Activated CD8-positive, alpha-beta T cell treated with anti-CD3 and anti-CD28 coated beads for 36 hours (primary cell): ENCODE results near the gene BIRC6. TPM values are rescaled to one million over a fixed set of nuclear protein-coding genes. Genes with fewer than 3 reads are reported as not detected.
A peak's percentile ranks its signal among the peaks of the same experiment; 100 is the strongest.
"Not testable (repeated sequence)": the region's sequence is repeated elsewhere in the genome, so short reads cannot be mapped to it uniquely, and the experiment has no call there.

Experiments
- ATAC-seq: fragments of 200-7000 bp; cut with Tn5 transposase; one replicate; pipeline ENCODE4 v1.10.0; 2021; ENCODE audit warnings: mild to moderate bottlenecking, moderate library complexity
- CTCF ChIA-PET: fragments of 350-600 bp; sonication (Branson Sonifier 250); formaldehyde crosslinking; loops from one replicate; lab custom pipeline; 2021; ENCODE audit warnings: antibody characterized with exemption; lab: Charles Lee
- POLR2A ChIA-PET: fragments of 350-600 bp; sonication (Branson Sonifier 250); formaldehyde crosslinking; loops from one replicate; lab custom pipeline; 2021; ENCODE audit warnings: antibody characterized with exemption; lab: Charles Lee
- DNase-seq: peaks from one replicate; pipeline ENCODE4 v3.0.0-alpha.2; 2020
- H3K27ac Mint-ChIP-seq: one replicate; pipeline ENCODE4 v1.8.0; 2021; ENCODE audit warnings: mild to moderate bottlenecking, mixed read lengths
- H3K27me3 Mint-ChIP-seq: one replicate; pipeline ENCODE4 v1.8.0; 2021; ENCODE audit warnings: mixed read lengths
- H3K36me3 Mint-ChIP-seq: one replicate; pipeline ENCODE4 v1.8.0; 2021; ENCODE audit warnings: low read depth, mixed read lengths
- H3K4me1 Mint-ChIP-seq: one replicate; pipeline ENCODE4 v1.8.0; 2021; ENCODE audit warnings: low read depth, mixed read lengths
- H3K4me3 Mint-ChIP-seq: one replicate; pipeline ENCODE4 v1.8.0; 2021; ENCODE audit warnings: mild to moderate bottlenecking, moderate library complexity, mixed read lengths
- H3K9me3 Mint-ChIP-seq: one replicate; pipeline ENCODE4 v1.8.0; 2021; ENCODE audit warnings: mixed read lengths
- CTCF ChIP-seq: fragments of 200-600 bp; IDR thresholded peaks from one replicate; pipeline ENCODE4 v1.8.0; 2022; ENCODE audit warnings: antibody characterized with exemption, mild to moderate bottlenecking
- intact Hi-C: fragments of 100-400 bp; cut with micrococcal nuclease; formaldehyde crosslinking; loops from one replicate; pipeline ENCODE4 v1.10.0; 2022
- total RNA-seq, 2 experiments: library from RNA; stranded (reverse); gene quantifications; one replicate each; pipeline ENCODE4 v1.2.3, GENCODE V29; 2021

Gene BIRC6
- total RNA-seq = 10 to 100 TPM; 68.8 to 69.6 TPM

- peak; percentile 93 for ATAC-seq
- Mint-ChIP-seq H3K4me3 (peak within 1 kb of the TSS; percentile 83), H3K27me3 (no peaks in the 10 kb centered on the region), H3K27ac (peak within 1 kb of the TSS; percentile 95), H3K36me3 (peaks cover 27% of the 10 kb centered on the region), H3K9me3 (peaks cover 4% of the 10 kb centered on the region), H3K4me1 (peaks cover 32% of the 10 kb centered on the region)
- TF ChIP-seq CTCF = no peak
- intact Hi-C loops = no loop called here
- CTCF ChIA-PET = no interaction called here
- POLR2A ChIA-PET = interaction anchor here (1.0 to 1.3 kb wide), 2 partner anchors 11 to 16 kb away, joined by 3 to 4 read pairs; no protein-coding TSS in a partner anchor
- peak; percentile 97 for DNase-seq
Measured at GRCh38 chr2:32356681-32357317, at the start of gene BIRC6. Gene BIRC6, plus strand, starts transcription at chr2:32357023. Its CDS starts 139 bp downstream, at chr2:32357162.

- no peak for DNase-seq
- H3K4me3 Mint-ChIP-seq = no peak overlapping the region
- intact Hi-C loops = no loop called here
- ChIA-PET CTCF (no interaction called here), POLR2A (no interaction called here)
- H3K27me3 Mint-ChIP-seq = no peaks in the 10 kb centered on the region
- peaks cover 4% of the 10 kb centered on the region for H3K36me3 Mint-ChIP-seq
- no peak overlapping the region for H3K27ac Mint-ChIP-seq
- no peak for TF ChIP-seq CTCF
- ATAC-seq = no peak
- H3K9me3 Mint-ChIP-seq = no peaks in the 10 kb centered on the region
- no peaks in the 10 kb centered on the region for H3K4me1 Mint-ChIP-seq
Measured at GRCh38 chr2:32310577-32310976, 46.2 kb upstream of the BIRC6 start.

GRCh38 chr2:32314886-32315285, 41.9 kb upstream of the BIRC6 start:
- no peaks in the 10 kb centered on the region for H3K9me3 Mint-ChIP-seq
- ChIA-PET POLR2A (no interaction called here), CTCF (no interaction called here)
- H3K4me3 Mint-ChIP-seq = no peak overlapping the region
- H3K4me1 Mint-ChIP-seq = no peaks in the 10 kb centered on the region
- no peak for TF ChIP-seq CTCF
- no peaks in the 10 kb centered on the region for H3K27me3 Mint-ChIP-seq
- no peak for DNase-seq
- intact Hi-C loops = no loop called here
- H3K36me3 Mint-ChIP-seq = peaks cover 4% of the 10 kb centered on the region
- H3K27ac Mint-ChIP-seq = no peak overlapping the region
- no peak for ATAC-seq

- CTCF ChIA-PET, H3K27me3 Mint-ChIP-seq, H3K27ac Mint-ChIP-seq, POLR2A ChIA-PET, H3K9me3 Mint-ChIP-seq, DNase-seq, H3K4me3 Mint-ChIP-seq, ATAC-seq, H3K36me3 Mint-ChIP-seq, H3K4me1 Mint-ChIP-seq, intact Hi-C loops: not testable (repeated sequence)
Measured at GRCh38 chr2:32328679-32329078, 28.1 kb upstream of the BIRC6 start.

- intact Hi-C loops, ATAC-seq, H3K27ac Mint-ChIP-seq, H3K27me3 Mint-ChIP-seq, H3K4me1 Mint-ChIP-seq, DNase-seq, H3K4me3 Mint-ChIP-seq, H3K9me3 Mint-ChIP-seq, CTCF ChIA-PET, POLR2A ChIA-PET, H3K36me3 Mint-ChIP-seq: not testable (repeated sequence)
Measured at GRCh38 chr2:32329180-32329980, 27.4 kb upstream of the BIRC6 start.

GRCh38 chr2:32330136-32330535, 26.7 kb upstream of the BIRC6 start:
- Mint-ChIP-seq H3K9me3 (no peaks in the 10 kb centered on the region), H3K4me3 (no peak overlapping the region), H3K4me1 (no peaks in the 10 kb centered on the region), H3K27me3 (no peaks in the 10 kb centered on the region), H3K27ac (no peak overlapping the region), H3K36me3 (no peaks in the 10 kb centered on the region)
- no peak for DNase-seq
- no peak for TF ChIP-seq CTCF
- POLR2A ChIA-PET = no interaction called here
- intact Hi-C loops = no loop called here
- CTCF ChIA-PET = no interaction called here
- ATAC-seq = no peak
